ENCODE data around the gene TTC8. TPM values are rescaled to one million over a fixed set of nuclear protein-coding genes. Genes with fewer than 3 reads are reported as not detected.
"Not testable (repeated sequence)": the region's sequence is repeated elsewhere in the genome, so short reads cannot be mapped to it uniquely, and the experiment has no call there.

The TTC8 gene
- 10.6 and 17.3 TPM in 2 replicates for total RNA-seq

DNA sequence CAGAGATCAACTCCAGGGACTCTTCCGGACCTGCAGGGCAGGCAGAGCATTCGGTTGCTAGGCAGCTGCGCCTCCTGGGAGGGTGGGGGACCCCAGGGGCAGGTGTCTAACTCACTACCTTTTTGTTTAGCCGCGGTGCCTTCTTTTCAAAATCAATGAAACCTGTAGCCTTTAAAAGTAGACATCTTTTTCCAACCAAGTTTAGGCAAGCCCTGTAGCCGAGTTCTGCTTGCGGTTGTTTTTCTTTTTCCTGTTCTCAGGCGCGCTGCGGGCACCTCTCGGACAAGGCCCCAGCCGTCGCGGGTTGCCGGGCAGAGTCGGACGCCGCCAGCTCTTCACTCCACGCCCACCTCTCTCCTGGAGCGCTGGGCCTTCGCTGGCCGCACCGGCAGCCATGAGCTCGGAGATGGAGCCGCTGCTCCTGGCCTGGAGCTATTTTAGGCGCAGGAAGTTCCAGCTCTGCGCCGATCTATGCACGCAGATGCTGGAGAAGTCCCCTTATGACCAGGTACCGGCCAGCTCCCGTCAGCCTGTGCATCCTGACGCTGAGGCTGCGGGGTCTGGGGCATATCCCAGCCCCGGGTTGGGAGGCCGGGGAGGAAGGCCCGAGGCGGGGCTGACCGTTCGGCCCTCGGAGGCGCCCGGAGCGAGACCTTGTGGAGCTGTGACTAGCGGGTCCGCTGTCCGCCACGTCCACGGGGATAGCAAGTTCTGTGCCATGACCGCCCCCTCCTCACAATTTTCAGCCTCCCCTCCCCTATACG, at the start of gene TTC8:
Gene TTC8, plus strand, starts transcription at position 338 of the 764 bp plus-strand sequence. Its CDS starts 57 bp downstream, at position 395.
- peak; percentile 52 for DNase-seq (ENCODE audit: extremely low read depth, low read depth, low spot score)

DNA sequence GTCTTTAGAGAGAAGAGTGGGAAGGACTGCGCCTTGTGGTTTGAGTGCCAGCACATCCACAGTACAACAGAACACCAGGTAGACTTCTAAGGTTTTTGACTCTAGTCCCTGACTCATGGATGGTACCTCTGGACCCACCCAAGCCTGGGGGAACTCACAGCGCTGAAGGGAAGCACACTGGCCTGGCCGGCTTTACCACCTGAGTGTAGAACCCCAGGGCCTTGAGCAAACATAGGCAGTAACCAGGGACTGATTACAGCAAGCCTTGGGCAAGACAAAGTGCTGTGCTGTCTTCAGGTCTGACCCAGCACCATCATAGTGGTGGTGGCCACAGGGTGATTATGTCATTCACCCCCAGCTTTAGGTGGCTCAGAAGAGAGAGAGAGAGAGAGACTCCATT, 48.9 kb upstream of the TTC8 start:
- no peak for DNase-seq (ENCODE audit: extremely low read depth, low read depth, low spot score)

DNA sequence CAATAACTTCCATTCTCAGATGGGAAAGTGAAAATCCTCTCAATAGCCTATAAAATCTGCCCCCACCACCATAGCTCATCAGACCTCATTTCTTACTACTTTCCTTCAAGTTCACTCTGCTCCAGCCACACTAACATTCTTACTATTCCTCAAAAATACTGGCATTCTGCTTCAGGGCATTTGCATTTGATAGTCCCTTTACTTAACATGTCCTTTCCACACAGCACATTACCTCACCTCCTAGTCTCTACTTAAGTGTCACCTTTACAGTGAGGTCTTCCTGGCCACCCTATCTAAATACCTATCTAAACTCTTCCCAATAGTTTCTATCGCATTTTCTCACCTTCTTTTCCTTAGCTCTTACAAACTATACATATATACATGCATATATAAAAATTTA, 38.5 kb upstream of the TTC8 start:
- no peak for DNase-seq (ENCODE audit: extremely low read depth, low read depth, low spot score)

DNA sequence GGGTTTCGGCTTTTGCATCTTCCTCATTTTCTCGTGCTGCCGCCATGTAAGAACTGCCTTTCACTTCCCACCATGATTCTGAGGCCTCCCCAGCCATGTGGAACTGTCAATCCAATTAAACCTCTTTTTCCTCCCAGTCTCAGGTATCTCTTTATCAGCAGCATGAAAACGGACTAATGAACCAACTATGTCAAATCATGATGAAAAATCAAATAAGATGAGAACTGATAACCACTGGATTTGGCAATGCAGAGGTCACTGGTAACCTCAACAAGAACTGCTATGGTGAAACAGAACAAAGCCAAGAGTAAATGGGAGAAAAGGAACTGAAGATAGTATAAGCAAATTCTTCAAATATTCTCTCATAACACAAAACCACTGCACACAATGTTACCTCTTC, 37.7 kb upstream of the TTC8 start:
- DNase-seq (ENCODE audit: extremely low read depth, low read depth, low spot score) = no peak

DNA sequence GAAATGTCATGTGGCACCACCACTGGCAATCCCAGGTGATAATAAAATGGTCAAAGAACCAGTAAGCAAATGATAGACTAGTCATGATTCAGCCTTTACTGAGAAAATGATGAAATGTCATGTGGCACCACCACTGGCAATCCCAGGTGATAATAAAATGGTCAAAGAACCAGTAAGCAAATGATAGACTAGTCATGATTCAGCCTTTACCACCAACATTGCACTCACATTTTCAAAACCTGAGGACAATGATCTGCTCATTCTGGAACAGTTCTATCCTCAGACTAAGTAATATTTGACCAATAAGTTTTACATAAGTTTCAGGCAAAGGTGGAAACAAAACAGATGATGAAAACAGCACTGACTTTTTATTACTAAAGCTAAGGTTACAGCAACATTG, 34.9 kb upstream of the TTC8 start:
- DNase-seq (ENCODE audit: extremely low read depth, low read depth, low spot score) = not testable (repeated sequence)

DNA sequence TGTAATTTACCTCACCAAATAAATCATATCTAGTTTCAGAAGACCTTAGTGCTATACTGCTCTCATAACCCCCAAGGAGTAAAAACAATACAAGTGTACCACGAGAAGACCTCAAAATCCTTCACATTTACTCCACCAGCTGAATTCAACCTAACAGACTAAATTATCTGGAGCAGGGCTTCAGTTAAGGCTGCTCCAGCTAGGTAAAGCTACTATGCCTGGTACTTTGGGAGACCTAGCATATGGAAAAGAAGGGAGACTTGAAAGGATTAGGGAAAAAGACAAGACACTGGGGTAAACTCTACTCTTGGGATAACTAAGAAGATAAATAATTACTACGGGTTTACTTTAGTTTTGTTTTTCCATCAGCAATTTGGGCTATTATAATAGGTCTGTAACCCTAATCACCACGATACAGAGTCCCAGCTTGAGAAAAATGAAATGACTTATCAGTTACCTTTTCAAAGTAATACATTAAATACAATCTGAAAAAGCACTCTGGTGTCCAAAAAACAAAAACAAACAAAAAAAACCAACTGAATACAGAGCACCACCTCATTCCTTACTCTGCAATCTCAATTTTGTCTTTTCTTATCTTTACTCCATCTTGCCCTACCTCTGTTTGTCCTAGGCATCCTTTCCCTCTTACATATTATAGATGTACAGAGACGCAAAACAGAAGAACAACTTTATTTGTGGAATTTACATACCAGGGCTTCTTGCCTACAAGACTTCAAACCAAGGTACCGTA, 33.8 kb upstream of the TTC8 start:
- DNase-seq (ENCODE audit: extremely low read depth, low read depth, low spot score) = no peak

DNA sequence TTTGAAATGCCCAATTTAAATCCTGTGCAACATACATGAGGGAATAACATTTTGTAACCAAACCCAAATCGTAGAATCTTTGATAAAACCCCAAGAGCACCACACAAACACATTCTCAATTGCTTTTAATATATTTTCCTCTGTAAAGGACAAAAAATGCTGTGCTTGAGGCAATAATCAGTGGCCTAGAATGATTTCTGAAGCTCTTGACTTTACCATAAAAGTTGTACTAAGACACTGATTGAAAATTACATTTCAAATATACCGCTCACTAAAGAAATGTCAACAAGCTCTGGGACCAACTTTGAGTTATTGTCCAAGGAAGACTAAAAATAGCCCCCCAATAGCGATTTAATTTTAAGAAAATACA, 33.2 kb upstream of the TTC8 start:
- no peak for DNase-seq (ENCODE audit: extremely low read depth, low read depth, low spot score)

DNA sequence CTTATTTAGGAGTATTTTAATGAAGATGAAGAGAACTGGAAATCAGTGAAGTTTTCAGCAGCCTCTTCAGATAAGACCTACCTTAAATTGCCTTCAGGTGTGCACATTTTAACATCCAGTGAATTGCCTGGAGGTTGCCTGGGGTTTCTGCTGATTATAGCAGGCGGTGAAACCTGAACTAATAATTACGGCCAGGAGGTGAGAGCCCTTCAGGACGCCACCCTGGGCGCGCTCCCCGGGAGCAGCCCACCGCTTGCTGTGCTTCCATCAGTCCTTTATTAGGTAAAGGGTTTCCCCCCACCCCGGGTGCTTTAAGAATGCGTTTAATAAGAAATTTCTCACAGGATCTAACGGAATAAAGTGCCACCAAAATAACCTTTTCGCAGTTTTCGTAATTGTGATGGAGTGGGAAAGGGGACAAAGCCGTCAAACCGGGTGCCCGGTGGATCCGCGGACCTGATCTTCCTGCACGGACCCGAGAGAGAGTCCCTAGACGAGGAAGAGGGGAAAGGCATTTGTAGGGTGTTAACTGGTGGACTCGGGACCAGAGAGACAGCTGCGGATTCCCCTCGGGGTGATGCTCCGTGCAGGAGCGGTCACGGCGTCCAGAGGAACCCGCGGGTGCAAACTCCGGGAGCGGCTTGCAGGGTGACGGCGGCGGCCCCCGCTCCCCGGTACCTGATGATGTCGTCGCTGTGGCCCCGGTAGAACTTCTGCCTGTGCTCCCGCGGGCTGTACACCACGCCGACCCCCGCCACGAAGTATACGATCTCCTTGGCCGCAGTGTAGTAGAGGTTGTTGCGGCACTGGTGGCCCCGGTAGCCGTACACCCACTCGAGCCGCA, 32.6 kb upstream of the TTC8 start:
- DNase-seq (ENCODE audit: extremely low read depth, low read depth, low spot score) = no peak

DNA sequence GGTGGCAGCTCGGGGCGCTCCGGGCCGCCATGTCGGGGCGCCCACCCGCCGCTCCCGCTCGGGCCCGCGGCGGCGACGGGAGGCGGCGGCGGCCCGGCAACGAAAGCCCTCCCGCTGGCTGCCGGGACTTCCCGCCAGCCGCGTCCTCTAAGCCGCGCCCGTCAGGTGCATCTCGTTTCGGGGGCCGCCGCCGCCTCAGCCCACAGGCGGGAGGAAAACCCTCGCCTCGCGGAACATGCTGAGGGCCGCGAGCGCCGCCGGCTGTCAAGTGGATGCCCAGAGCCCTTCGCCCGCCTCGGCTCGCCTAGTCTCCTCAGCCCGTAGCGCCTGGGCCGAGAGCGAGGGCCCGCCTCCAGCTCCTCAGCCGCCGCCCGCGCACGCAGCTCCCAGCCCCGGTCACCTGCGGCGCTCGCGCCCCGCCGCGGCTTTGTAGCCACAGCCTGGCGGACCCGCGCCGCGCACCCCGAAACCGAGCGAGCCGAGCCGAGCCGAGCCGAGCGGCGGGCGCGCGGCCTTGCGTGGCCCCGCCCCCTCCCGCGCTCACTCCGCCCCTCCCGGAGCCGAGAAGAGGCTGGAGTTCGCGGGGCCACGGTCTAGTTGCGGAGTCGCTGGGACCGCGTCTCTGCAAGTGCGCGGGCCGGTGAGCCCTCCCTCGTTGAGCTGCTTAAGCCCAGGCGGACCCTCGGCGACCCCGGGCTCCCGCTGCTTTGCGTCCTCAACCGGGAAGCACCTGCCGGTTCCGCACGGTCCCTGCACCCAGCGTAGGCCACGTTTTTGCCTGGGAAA, 31.8 kb upstream of the TTC8 start, which contains the start of gene EML5:
Gene EML5, minus strand, starts transcription at position 481 of the 786 bp plus-strand sequence. Its CDS starts 450 bp downstream, at position 31.
- no peak for DNase-seq (ENCODE audit: extremely low read depth, low read depth, low spot score)

DNA sequence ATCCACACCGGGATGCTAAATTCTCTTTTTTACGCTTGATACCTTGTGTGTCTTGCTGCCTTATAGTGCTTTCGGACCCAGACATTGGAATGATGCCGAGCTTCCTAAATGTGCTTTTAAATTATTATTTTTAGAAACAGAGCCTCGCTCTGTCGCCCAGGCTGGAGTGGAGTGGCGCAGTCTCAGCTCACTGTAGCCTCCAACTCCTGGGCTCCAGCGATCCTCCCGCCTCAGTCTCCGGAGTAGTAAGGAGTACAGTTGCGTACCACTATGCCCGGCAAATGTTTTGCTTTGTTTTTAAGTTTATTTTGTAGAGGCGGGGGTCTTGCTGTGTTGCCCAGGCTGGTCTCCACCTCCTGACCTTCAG, 31.2 kb upstream of the TTC8 start:
- no peak for DNase-seq (ENCODE audit: extremely low read depth, low read depth, low spot score)

DNA sequence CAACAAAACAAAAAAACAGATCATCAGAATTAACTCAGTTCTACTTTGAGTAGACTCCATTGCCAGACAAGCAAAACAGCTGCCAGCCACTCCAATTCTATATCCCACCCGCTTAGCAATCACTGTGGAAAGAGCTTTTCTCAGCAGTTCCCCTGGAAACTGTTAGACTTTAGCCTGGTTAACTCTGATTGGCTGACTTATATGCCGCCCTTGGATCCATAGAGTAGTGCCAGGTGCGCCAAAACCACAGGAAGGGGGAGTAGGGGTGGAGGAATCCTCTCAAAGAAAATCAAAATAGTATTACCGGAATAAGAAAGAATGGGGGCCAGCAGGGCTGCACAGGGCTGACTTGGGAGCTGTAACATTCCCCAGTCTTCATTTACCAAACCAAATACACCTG, 26.3 kb upstream of the TTC8 start:
- no peak for DNase-seq (ENCODE audit: extremely low read depth, low read depth, low spot score)

DNA sequence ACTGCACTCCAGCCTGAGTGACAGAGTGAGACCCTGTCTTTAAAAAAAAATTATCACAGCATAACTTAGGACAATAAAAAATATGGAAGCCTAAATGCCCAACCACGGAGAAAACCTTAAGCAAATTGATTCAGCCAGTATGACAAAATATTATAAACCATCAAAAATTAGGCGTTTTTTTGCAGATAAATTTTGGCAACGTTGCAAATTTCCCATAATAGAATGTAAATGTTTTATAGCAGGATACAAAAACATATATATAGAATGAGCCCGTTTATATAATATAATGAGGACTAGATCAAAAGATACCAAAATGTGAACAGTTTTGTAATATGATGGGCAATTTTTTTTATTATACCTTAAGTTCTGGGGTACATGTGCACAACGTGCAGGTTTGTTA, 24.9 kb upstream of the TTC8 start:
- no peak for DNase-seq (ENCODE audit: extremely low read depth, low read depth, low spot score)

DNA sequence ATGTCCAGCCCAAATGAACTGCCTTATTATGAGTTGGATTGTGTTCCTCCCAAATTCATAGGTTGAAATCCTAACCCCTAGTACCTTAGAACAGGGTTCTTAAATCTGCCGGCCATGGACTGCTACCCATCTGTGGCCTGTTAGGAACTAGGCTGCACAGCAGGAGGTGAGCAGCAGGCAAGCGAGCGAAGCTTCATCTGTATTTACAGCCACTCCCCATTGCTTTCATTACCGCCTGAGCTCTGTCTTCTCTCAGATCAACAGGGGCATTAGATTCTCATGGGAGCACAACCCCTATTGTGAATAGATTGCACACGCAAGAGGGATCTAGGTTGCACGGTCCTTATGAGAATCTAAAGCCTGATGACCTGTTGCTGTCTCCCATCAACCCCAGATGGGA, 21.9 kb upstream of the TTC8 start:
- DNase-seq (ENCODE audit: extremely low read depth, low read depth, low spot score) = no peak

DNA sequence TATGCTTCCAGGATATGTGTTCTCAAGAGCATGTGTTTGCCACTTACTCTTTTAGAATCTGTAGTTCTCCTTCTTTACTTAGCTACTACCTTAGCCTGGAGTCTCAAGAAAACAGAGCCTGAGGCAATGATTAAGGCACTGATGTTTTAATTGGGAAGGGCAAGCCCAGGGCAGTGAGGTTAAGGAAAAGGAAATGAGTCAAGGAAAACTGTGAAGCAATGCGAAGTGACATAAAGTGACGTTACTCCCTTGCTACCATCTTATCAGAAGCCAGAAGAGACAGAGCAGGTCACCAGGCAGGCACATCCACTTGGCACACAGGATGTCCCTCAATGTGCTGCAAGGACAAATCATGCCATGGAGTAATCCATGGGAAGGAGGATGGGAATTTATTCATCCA, 20.4 kb upstream of the TTC8 start:
- no peak for DNase-seq (ENCODE audit: extremely low read depth, low read depth, low spot score)

DNA sequence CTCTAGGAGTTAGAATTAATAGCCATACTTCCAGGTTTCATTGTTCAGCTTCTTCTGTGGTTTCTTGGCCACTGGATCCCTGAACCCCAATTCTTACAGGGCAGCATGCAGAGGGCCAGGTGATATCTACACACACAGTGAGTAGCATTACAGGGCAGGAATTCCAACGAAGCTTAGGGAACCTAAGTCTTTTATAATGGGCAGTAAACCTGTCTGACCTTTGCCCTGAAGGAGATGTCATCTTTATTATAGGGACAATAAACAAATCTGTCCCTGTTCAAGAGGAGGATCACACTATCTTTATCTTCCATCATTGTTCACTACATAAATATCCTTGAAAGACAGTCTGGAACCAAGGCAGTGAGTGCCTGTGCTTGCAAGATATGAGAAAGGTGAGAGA, 20.0 kb upstream of the TTC8 start:
- DNase-seq (ENCODE audit: extremely low read depth, low read depth, low spot score) = no peak

DNA sequence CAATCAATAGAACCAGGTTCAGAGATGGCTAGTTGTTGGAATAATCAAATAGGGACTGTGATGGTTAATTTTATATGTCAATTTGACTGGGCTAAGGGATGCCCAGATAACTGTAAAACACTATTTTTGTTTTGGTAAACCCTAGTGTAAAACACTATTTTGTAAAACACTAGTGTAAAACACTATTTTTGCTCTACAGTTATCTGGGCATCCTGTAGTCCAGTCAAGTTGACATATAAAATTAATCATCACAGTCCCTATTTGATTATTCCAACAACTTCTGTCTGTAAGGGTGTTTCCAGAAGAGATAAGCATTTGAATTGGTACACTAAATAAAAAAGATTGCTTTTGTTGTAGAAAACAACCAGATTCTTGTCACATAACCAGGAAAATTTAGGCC, 16.1 kb upstream of the TTC8 start:
- DNase-seq (ENCODE audit: extremely low read depth, low read depth, low spot score) = no peak

DNA sequence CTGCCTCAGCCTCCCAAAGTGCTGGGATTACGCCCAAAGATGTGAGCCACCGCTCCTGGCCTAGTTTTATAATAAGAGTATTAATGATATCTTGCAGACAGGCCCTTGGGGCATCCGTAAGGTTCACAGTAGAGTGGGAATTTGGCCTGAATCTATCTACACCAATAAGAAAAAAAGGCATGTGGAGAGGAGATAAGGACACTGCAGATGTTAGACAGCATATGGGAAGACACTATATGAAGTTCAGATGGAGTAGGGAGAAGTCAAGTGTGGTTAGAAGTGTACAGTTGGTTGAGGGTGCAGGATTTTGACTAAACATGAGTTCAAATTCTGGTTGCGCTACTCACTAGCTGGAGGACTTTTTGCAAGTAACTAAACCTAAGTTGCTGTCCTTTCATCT, 8.5 kb upstream of the TTC8 start:
- no peak for DNase-seq (ENCODE audit: extremely low read depth, low read depth, low spot score)

DNA sequence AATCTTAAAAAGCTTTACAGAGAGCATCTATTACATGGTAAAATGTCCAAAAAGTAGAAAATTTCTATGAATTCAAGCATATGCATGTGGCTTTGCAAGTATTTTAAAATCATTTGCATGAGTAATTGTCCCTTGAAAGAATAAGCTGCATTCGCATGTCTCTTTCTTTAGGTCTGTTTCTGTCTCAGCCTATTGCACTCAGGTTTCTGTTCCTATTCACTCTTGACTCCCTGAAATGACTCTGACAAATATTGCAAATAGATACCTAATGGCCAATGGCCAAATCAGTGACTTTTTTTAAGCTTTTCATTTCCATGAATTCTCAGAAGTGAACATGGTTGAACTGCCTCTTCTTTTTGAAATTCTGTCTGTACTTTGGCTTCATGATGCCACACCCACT, 6.4 kb upstream of the TTC8 start:
- no peak for DNase-seq (ENCODE audit: extremely low read depth, low read depth, low spot score)

DNA sequence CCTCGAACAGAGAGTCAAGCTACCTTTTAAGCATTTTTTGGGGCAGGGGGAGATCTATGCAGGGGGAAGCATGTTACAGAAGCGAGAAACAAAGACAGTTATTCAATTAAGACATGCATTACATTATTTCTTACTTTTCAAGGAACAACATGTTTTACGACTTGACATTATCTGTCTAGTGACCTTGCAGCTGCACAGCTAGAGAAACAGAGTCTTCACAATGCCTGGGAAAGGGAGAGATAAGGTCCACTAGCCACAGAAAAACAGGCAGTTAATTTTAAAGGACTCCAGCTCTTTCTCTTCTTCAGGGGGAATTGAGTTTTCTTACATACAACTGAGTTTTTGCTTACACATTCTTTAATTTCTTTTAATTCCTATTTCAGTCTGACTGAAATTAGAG, 4.8 kb upstream of the TTC8 start:
- not testable (repeated sequence) for DNase-seq (ENCODE audit: extremely low read depth, low read depth, low spot score)

DNA sequence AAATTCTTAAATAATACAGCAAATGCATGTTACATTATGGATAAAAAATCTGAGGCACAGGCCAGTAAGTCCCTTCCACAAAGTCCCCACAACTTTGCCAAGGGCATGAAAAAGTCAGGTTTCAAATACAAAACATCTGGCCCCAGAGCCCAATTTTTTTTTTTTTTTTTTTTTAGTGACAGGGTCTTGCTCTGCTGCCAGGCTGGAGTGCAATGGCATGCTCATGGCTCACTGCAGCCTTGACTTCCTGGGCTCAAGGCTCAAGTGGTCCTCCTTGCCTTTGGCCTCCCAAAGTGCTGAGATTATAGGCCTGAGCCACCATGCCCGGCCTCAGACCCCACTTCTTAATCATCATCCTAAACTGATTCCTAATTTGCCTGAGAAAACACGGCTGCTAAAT, 3.1 kb upstream of the TTC8 start:
- no peak for DNase-seq (ENCODE audit: extremely low read depth, low read depth, low spot score)

DNA sequence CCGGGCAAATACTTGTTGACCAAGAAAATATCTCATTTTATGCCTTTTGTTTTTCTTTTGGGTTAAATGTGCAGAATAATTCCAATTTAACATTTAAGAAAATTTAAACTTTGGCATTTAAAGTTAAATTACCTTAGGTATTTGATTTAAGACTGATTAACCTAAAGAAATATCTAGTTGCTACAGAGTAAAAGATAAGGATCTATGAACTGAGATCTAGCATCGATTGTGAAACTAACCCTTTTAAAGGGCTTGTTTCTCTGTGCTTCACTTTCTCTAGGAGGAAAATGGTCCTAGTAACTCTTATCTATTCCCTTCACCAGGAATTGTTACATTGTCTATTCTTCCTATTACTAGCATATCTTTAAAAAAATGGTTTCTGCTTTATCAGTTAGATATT, 2.6 kb upstream of the TTC8 start:
- no peak for DNase-seq (ENCODE audit: extremely low read depth, low read depth, low spot score)

Measured in glomerular endothelial cell (primary cell).